Smooth muscle cell (in vitro differentiated cells): Measurements from ENCODE around the gene KCNQ1. TPM values are rescaled to one million over a fixed set of nuclear protein-coding genes. Genes with fewer than 3 reads are reported as not detected.
A peak's percentile ranks its signal among the peaks of the same experiment; 100 is the strongest.

Experiments used
- DNase-seq: peaks from one replicate; lab custom pipeline; 2025; ENCODE audit not compliant: unreplicated experiment; lab: John Stamatoyannopoulos, UW
- H2AFZ ChIP-seq: fragments of 200-600 bp; sonication (generic); 2 replicates; pipeline ENCODE4 v1.6.0; 2016; ENCODE audit warnings: antibody characterized with exemption, low read depth, mild to moderate bottlenecking
- H3F3A ChIP-seq: fragments of 200-600 bp; sonication (generic); 2 replicates; pipeline ENCODE4 v1.6.0; 2017; ENCODE audit warnings: antibody characterized with exemption, low read depth
- H3K27ac ChIP-seq: fragments of 200-600 bp; sonication (generic); 2 replicates; pipeline ENCODE4 v1.5.1; 2016; ENCODE audit warnings: low read depth, mild to moderate bottlenecking
- H3K27me3 ChIP-seq: fragments of 200-600 bp; sonication (generic); 2 replicates; pipeline ENCODE4 v1.6.1; 2016; ENCODE audit warnings: low read depth, mild to moderate bottlenecking
- H3K36me3 ChIP-seq: fragments of 200-600 bp; sonication (generic); 2 replicates; pipeline ENCODE4 v1.5.1; 2016; ENCODE audit warnings: low read depth
- H3K4me1 ChIP-seq: fragments of 200-600 bp; sonication (generic); 2 replicates; pipeline ENCODE4 v1.5.1; 2016; ENCODE audit warnings: low read depth
- H3K4me2 ChIP-seq: fragments of 200-600 bp; sonication (generic); 2 replicates; pipeline ENCODE4 v1.6.0; 2016; ENCODE audit warnings: mild to moderate bottlenecking
- H3K4me3 ChIP-seq: fragments of 200-600 bp; sonication (generic); 2 replicates; pipeline ENCODE4 v1.5.1; 2016; ENCODE audit warnings: mild to moderate bottlenecking
- H3K79me2 ChIP-seq: fragments of 200-600 bp; sonication (generic); 2 replicates; pipeline ENCODE4 v1.6.0; 2016; ENCODE audit warnings: low read depth, mild to moderate bottlenecking
- H3K9ac ChIP-seq: fragments of 200-600 bp; sonication (generic); 2 replicates; pipeline ENCODE4 v1.6.0; 2016; ENCODE audit warnings: low read depth
- H3K9me3 ChIP-seq: fragments of 200-600 bp; sonication (generic); replicated peaks from 2 replicates; pipeline ENCODE4 v1.5.1; 2016; ENCODE audit warnings: low read depth
- H4K20me1 ChIP-seq: fragments of 200-600 bp; sonication (generic); 2 replicates; pipeline ENCODE4 v1.6.0; 2016; ENCODE audit warnings: low read depth
- WGBS: methylation state at CpG from one replicate; pipeline ENCODE4 v1.1.7; 2016; ENCODE audit warnings: low lambda C conversion rate; 5-methylcytosine and 5-hydroxymethylcytosine counted together
- polyA plus RNA-seq: library from polyadenylated mRNA; unstranded; fragments of >200 nt; fragmentation: Nextera tagmentation; extraction: Ambion mirVana; gene quantifications from 2 replicates; pipeline ENCODE4 v1.2.1, GENCODE V29; 2016
- total RNA-seq: library from RNA; depleted of rRNA; stranded (reverse); fragments of >200 nt; gene quantifications from 2 replicates; pipeline ENCODE4 v1.2.3, GENCODE V29; 2014
- TF ChIP-seq, protein P1 (sequence below): fragments of 200-600 bp; sonication (generic); IDR thresholded peaks from 2 replicates; pipeline ENCODE4 v1.5.1; 2017; ENCODE audit warnings: borderline replicate concordance, mild to moderate bottlenecking, antibody characterized with exemption; ENCODE audit not compliant: insufficient read depth, poor library complexity, severe bottlenecking

The KCNQ1 gene
- total and polyA plus RNA-seq, 2 experiments from 2014 or later: 1.3 to 2.3 TPM

DNA sequence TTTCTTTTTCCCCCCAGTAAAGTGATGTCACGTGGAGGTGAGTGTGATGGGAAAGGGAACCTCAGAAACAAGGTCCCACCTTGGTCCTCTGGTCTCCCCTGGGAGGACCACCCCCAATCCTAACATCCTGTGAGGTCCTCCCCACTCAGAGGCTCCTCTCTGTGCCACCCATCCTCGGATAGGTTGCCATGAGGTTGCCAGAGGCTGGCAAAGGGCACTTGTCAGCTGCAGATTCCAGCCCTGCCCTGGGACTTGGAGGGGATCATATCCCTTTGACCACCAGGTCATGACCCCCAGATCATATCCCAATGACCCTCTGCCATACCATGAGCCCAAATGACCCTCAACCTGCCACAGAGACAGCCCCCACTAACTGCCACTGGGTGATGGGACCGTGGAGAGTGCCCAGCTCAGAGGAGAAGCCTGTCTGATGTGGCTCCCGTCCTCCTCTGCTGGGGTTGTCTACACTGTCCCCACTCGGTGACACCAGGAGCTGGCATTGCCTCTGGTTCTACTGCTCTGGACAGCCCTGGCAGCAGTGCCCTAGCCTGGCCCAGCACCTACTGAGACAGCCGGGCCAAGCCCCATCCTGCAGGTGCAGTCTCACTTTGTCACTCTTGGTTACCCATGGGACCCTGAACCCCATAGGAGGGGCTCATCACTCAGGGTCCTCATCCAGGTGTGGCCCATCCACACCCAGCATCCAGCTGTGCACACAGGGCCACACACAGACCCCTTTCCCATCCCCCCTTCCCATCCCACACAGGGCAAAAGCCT is 345.2 kb downstream of the KCNQ1 start:
- H3K4me3 ChIP-seq: no peak overlapping the region
- TF ChIP-seq, protein P1, sequence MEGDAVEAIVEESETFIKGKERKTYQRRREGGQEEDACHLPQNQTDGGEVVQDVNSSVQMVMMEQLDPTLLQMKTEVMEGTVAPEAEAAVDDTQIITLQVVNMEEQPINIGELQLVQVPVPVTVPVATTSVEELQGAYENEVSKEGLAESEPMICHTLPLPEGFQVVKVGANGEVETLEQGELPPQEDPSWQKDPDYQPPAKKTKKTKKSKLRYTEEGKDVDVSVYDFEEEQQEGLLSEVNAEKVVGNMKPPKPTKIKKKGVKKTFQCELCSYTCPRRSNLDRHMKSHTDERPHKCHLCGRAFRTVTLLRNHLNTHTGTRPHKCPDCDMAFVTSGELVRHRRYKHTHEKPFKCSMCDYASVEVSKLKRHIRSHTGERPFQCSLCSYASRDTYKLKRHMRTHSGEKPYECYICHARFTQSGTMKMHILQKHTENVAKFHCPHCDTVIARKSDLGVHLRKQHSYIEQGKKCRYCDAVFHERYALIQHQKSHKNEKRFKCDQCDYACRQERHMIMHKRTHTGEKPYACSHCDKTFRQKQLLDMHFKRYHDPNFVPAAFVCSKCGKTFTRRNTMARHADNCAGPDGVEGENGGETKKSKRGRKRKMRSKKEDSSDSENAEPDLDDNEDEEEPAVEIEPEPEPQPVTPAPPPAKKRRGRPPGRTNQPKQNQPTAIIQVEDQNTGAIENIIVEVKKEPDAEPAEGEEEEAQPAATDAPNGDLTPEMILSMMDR: no peak
- no peaks in the 10 kb centered on the region for H3F3A ChIP-seq
- no peak for DNase-seq
- WGBS: 97% methylated on average over 6 of the region's 6 CpGs
- no peak overlapping the region for H3K4me2 ChIP-seq
- H3K9ac ChIP-seq: no peak overlapping the region
- H3K79me2 ChIP-seq: no peaks in the 10 kb centered on the region
- peaks cover 9% of the 10 kb centered on the region for H3K4me1 ChIP-seq
- H3K36me3 ChIP-seq: no peaks in the 10 kb centered on the region
- no peaks in the 10 kb centered on the region for H3K27me3 ChIP-seq
- H2AFZ ChIP-seq: no peak overlapping the region
- H3K27ac ChIP-seq: no peak overlapping the region
- H3K9me3 ChIP-seq: no peaks in the 10 kb centered on the region
- no peaks in the 10 kb centered on the region for H4K20me1 ChIP-seq

DNA sequence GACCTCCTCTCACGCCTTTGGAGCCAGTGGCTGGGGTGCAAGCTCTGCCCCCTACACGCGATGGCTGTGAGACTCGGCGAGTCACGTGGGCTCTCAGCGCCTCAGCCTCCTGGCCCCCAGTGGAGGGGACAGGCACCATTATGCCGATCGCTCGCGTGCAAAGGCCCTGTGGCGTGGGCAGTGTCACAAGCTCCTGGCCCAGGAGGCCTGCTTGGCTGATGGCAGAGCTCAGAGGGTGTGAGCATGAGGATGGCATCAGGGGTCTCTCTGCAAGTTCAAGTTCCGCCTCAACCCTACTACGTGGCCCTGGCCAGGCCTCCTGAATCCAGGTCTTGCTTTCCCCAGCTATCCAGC is 345.7 kb downstream of the KCNQ1 start:
- H3K4me3 ChIP-seq: no peak overlapping the region
- H3K4me1 ChIP-seq: peaks cover 9% of the 10 kb centered on the region
- no peak overlapping the region for H3K27ac ChIP-seq
- H3K27me3 ChIP-seq: no peaks in the 10 kb centered on the region
- no peaks in the 10 kb centered on the region for H3F3A ChIP-seq
- no peaks in the 10 kb centered on the region for H3K36me3 ChIP-seq
- no peak for DNase-seq
- no peak overlapping the region for H3K9ac ChIP-seq
- TF ChIP-seq, protein P1: no peak
- H3K9me3 ChIP-seq: no peaks in the 10 kb centered on the region
- H3K4me2 ChIP-seq: no peak overlapping the region
- H4K20me1 ChIP-seq: no peaks in the 10 kb centered on the region
- H3K79me2 ChIP-seq: no peaks in the 10 kb centered on the region
- WGBS: 97% methylated on average over 14 of the region's 14 CpGs
- no peak overlapping the region for H2AFZ ChIP-seq

DNA sequence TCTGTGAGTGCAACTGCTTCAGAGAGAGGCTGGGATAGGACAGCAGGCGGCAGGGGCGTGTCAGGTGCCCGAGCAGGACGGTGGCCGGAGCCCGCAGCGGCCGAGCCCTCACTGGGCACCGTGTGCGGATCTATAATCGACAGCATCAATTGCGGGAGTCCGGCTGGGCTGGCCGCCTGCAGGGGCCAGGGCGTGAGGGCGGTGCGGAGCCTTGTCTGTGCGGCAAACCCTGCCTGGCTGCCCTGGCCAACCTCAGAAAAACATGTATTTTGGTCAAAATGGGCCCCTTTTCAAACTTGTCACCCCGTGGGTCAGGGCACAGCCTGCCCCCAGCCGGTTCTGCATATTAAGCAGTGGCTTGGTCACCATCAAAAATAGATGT is 346.3 kb downstream of the KCNQ1 start:
- peaks cover 9% of the 10 kb centered on the region for H3K4me1 ChIP-seq
- no peaks in the 10 kb centered on the region for H3K9me3 ChIP-seq
- H3K27me3 ChIP-seq: no peaks in the 10 kb centered on the region
- no peak overlapping the region for H3K9ac ChIP-seq
- H3K79me2 ChIP-seq: no peaks in the 10 kb centered on the region
- WGBS: 90% methylated on average over 19 of the region's 20 CpGs
- no peak overlapping the region for H2AFZ ChIP-seq
- H3K4me3 ChIP-seq: no peak overlapping the region
- H4K20me1 ChIP-seq: no peaks in the 10 kb centered on the region
- TF ChIP-seq, protein P1: no peak
- H3F3A ChIP-seq: no peaks in the 10 kb centered on the region
- H3K4me2 ChIP-seq: peak overlapping the region; percentile 77
- no peaks in the 10 kb centered on the region for H3K36me3 ChIP-seq
- no peak overlapping the region for H3K27ac ChIP-seq
- no peak for DNase-seq
